OCI-LY3 (cell line): ENCODE data around the gene GLCE.

Experiments used
- CTCF ChIP-seq: fragments of 200-600, 300-600 bp; sonication (generic); IDR thresholded peaks from 2 replicates; pipeline ENCODE4 v1.5.1; 2014; ENCODE audit warnings: antibody characterized with exemption, low read length, low read depth
- EZH2phosphoT487 ChIP-seq: fragments of 200-600 bp; shearing (Covaris generic); IDR thresholded peaks from 2 replicates; pipeline ENCODE4 v1.6.1; 2018; ENCODE audit warnings: antibody characterized with exemption, mixed run types, low read depth

GRCh38 chr15:69277316-69277715, 116.9 kb downstream of the GLCE start:
- TF ChIP-seq CTCF (no peak), EZH2phosphoT487 (no peak)
